GM19351 (cell line): Measurements from ENCODE around the gene FNDC3B.

ENCODE experiments used
- ATAC-seq: cut with Tn5 transposase; IDR thresholded peaks from one replicate; pipeline ENCODE4 v1.9.1; 2021; ENCODE audit warnings: mild to moderate bottlenecking, moderate library complexity; ENCODE audit not compliant: unreplicated experiment

Gene FNDC3B

DNA sequence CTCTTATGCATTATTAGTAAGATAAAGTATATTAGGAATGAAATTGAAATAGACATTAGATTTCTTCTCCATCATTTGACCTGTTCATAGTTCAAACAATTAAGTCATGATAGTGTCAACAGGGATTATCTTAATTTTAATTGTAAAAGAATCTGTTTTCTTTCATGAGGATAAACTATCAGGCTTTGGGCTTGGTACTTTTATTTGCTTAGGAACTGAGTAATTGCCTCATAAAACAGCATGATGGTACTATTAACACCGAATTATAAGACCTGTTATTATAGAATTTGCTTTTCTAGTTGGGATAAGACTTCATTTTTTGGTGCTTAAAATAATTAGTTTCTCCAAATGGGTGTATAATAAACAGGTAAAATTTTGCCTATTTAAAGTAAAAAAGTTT, 71.8 kb downstream of the FNDC3B start:
- no peak for ATAC-seq

DNA sequence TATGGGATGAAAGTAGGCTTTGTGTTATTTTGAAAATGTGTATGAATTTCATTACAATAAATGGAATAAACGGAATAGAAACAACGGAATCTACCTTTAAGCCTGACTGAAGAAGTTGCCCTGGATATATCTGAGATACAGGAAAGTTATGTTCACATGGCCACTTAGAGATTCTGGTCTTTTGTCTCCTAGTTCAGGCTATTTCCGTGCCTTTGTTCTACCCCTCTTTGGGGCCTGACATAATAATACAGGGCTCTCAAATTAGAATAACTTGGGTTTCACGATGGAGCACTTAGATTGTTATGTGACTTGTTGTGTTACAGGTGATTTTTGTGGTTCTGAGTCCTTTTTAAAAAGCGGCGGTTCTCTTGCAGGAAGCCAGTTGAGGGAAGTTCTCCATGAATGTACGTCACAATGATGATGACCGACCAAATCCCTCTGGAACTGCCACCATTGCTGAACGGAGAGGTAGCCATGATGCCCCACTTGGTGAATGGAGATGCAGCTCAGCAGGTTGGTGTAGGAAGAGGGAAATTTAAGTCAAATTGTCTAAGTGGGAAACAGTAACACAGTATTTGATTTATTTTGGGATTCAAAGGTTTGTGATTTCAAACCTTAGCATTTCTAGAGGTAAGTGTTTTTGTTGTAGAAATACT, 72.8 kb downstream of the FNDC3B start:
- no peak for ATAC-seq

DNA sequence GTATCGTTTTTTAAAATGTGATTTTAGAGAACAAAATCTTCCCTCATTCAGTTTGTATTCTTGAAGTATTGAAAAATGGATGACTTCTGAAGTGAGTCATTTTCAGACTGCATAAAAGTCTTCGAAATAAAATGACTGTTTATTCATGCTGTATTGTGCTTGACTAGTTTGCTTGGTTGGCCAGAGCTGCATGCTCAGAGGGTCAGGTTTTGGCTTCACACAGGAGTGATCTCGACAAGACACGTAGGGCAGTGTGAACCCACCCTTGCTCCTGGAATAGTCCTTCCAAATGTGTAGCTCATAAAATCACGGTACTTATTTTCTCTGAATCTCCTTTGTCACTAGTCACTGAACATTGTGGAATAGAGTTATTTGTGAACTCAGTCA, 73.3 kb downstream of the FNDC3B start:
- ATAC-seq: no peak

DNA sequence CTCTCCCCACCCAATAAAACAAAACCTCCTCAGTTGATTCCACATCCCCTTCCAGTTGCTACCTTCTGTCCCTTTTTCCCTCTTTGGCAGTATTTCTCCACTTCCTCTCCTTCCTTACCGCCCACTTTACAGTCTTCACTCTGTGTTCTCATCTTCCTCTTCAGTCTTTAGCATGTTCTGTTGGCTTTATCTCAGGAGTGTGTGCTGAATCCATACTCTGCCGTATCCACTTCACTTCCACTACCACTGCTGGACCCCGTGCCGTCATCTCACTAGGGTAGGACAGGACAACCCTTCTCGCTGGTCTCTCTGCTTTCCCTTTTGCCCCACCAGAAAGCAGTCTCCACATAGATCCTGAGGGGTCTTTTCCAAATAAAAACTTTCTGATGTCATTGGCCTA, 74.3 kb downstream of the FNDC3B start:
- ATAC-seq: no peak

DNA sequence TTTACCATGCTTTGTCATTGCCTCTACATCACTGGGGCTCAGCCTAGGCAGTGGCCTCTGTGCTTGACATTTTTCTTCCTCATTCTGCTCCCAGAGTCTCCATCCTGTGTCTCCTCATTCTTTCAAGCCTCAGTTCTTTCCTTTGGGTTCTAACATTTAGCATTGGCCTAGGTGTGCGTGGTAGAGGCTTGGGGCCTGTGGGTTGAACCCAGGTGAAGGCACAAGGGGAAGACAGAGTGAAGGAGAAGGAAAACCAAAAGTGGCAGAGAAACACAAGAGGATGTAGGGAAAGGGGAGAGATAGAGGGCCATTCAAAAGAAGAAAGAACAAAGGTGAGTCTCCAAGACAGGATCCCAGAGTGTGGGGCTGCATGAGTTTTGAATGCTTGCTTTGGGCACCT, 75.7 kb downstream of the FNDC3B start:
- no peak for ATAC-seq

DNA sequence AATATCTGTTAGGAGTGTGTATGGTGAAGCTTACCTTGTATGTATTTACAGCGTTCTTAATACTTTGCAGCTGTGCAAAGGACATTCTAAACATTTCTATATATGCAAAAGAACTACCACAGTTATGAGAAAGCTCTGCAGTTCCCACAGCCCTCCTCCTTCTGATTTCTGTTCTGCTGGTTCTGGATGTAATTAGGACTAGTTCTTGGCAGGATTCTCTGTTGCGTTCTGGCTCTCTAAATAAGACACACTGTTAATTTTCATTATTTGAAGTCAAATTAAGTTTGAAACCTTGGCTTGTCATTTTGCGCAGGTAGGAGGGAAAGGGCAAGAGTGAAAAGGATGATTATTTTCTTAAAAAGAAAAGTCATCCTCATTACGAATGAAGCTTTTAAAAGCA, 76.4 kb downstream of the FNDC3B start:
- ATAC-seq: no peak

DNA sequence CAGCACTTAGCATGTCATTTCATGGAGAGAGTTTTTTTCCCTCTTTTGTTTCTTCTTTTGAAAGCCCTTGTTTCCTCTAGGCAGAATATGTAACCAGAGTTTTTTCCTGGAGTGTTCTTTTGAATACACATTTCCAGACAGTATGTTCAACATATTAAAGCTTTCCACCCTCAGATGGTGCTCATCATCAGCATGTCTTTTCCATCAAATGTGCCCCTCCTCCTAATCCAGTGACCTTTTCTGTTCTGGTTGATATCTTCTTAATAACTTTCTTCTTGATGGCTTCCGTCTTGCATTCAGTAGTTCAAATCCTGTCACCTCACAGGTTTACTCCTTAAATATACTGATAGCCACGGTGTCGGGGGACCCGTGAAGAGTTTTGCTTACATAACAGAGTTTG, 78.6 kb downstream of the FNDC3B start:
- no peak for ATAC-seq

DNA sequence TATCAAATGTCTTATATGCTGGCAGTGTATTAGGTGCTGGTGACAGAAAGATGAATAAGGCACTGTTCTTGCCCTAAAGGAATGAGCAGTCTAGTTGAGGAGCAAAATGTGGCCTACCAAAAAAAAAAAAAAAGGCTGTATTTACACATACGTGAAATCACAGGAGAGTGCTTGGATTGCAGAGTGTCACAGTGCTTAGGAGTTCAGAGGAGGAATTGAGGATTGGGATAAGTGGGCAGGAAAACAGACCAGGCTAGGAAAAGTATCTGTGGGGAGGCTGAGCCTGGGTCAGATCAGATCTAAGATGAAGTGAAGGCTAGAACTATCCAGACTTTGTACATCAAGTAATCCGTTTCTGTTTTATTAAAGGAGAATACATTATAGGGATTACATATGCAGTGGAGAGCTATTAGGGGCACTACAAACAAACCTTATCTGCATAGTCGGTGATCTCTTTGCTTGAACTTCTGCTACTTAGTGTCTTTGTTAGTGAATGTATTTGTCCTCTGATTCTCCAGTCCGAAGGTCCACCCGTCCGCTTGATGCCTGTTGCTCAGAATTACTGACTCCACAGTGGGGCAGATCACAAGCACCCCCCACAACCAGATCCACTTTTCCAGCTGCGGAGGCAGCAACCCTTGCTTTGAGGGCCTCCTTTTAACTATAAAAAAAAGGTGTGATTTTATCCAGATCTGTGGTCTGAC, 80.0 kb downstream of the FNDC3B start:
- no peak for ATAC-seq

DNA sequence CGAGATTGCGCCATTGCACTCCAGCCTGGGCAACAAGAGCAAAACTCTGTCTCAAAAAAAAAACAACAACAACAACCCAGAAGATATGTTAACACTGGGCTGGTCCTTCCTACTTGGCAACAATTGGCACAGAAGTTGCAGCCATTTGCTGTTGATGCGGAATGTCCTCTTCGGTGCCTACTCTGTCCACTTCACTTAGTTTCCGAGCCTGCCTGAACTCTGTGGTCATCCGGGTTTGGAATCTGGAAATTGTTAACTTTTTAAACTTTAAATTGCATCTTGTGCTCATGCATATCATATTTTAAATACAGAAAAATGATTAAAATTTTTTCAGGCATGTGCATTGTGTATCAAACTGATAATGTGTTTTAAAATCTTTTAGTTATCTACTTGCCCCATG, 81.5 kb downstream of the FNDC3B start:
- ATAC-seq: no peak

DNA sequence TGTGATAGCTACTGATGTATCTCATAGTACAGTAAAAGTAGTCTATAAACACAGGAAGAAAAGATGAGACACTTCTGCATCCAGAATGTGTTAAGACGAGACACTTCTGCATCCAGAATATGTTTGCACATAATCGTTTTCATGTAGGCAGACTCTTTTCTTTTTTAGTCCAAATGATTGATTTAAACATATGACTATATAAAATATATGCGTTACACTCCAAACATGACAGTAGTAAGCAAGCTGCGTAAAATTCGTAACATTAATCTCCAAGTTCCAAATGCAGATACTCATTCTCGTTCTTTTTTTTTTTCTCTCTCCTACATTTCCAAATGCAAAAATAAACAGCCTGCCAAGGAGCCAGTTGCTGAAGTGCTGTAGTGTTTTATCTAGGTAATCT, 82.6 kb downstream of the FNDC3B start:
- ATAC-seq: no peak

DNA sequence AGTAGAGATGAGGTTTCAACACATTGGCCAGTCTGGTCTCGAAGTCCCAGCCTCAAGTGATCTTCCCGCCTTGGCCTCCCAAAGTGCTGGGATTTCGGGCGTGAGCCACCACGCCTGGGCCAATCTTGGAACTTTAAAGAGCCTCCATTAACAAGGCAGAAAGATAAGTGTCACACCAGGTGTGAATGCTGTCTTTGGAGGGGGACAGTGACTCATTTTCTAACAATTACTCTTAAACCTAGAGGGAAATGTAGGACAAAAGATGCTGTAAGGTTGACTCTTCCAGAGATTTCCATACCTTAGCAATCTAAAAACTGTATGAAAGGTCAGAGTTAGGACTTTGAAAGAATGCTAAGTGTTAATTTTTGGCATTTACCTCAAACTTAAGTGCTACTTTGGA, 84.9 kb downstream of the FNDC3B start:
- no peak for ATAC-seq

DNA sequence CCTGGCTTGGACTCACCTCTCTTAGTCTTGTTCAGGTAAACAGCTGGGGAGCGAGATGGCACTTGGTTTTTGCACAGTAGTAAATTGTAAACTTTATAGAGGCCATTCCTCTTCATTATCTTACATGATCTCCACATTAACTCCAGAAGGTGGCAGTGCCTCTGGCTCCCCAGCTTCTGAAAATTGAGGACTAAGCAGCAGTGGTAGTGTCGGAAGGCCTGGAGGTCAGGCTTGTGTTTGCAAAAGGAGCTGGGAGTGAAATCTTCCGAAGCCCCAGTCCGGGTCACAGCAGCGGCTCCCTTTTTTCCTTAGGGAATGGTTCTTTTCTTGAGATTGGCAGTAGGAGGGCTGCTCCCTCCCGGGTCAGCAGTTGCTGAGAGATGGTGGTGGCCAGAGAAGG, 85.7 kb downstream of the FNDC3B start:
- ATAC-seq: no peak

DNA sequence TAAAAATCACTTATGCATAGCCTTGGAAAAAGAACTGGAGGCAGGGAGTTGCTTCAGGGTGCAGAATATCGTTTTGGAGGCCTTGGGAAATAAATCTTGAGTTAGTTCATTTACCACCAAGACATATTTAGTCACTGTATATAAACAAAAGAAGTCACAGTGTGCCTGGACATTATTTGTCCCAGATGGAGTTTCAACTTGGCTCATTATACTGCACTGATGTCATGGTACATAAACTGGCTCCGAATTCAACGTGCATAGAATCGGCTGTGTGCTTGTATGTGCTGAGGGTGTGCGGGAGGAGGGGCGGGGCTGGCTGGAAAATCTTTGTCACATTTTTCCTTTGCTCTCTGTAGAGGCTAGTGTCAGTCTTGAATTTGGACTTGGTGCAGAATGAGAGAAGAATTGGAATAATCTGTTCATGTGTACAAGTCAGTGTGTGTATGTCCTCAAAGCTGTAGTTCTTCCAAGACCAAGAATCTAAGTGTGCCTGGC, 86.6 kb downstream of the FNDC3B start:
- ATAC-seq: no peak

DNA sequence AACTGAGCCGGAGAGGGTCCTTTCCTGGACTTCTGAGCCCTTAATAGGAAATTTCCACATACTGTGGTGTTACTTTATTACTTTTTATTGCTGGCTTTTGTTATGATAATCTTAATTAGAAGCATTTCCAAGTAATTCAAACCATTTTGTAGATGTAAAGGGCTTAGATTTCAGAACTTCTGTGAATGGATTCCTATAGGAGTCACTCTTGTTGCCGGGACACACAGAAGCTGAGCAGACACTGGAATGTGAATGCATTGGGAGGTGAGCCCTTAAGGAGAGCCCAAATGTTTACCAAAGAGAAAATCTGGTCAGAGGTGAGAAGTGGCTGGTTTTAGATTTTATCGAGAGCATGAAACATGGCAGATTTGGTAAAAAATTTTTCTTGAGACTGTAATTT, 87.4 kb downstream of the FNDC3B start:
- ATAC-seq: no peak

DNA sequence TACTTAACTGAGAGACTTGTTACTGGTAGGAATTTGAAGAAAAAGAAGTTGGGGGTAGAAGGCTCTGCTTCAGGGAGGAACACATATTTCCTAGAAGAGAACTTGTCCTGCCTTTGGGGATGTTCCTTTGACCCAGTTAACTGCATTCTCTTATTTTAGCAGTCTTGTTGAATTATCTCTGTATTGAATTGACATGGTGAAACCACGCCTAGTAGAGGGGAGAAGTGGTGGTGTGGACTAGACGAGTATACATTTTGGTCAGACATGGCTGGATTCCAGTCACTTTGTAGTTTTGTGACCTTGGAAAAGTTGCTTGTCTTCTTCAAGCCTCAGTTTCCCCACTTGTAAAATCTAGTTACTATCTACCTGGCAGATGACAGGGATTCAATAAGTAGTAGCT, 87.8 kb downstream of the FNDC3B start:
- no peak for ATAC-seq

DNA sequence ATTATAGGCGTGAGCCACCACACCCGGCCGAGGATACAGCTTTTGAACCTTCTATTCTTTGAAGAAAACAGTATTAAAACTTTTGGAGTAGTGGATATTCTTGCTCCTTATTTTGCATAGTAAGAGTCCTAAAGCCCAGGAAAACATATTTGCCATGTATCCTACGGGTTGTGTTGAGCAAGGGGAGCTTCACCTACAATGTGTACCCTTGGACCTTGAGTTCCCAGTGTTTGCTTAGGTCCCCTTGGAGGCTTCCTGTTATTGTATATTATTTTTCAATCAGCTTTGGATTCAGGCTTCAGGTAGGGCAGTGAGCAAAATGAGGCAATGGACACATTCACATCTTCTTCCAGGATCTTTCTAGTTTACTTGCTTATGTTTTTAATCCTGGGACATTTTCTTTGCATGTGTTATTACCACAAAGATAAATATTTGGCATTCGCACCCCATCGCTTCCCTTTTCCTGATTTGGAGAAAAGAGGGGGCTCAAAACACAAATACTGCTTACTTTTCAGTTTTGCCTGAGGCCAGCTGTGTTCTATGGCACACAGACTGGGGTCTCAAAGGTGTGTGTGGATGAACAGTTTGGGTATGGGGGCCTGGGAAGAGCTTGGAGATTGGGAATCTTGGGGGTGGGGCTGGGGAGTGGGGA, 88.7 kb downstream of the FNDC3B start:
- ATAC-seq: no peak

DNA sequence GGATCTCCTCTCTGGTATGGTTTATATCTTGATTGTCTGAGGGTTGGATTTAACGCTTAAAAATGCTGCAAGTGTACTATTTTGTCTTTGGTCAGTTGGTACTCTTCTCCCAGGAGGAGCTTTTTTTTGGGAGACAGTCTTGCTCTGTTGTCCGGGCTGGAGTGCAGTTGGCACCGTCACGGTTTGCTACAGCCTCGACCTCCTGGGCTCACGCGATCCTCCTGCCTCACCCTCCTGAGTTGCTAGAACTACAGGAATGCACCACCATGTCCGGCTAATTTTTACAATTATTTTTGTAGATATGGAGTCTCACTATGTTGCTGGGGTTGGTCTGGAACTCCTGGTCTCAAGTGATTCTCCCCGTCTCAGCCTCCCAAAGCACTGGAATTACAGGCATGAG, 89.5 kb downstream of the FNDC3B start:
- no peak for ATAC-seq

DNA sequence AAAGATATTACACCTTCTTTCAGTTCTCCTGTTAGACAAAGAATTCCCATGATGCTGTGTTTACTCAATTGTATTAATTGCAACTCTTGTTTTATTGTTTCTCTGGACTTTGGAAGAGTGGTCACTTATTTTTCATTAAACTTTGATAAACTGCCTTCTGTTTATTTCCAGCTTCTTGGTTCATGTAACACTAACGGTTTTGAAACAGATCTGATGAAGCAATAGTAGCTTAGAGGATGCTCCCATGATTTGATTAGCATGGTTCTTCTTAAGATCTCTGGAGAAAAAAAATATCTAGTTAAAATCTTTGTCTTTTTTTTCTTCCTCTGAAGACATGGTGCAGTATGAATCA, 90.1 kb downstream of the FNDC3B start:
- no peak for ATAC-seq

DNA sequence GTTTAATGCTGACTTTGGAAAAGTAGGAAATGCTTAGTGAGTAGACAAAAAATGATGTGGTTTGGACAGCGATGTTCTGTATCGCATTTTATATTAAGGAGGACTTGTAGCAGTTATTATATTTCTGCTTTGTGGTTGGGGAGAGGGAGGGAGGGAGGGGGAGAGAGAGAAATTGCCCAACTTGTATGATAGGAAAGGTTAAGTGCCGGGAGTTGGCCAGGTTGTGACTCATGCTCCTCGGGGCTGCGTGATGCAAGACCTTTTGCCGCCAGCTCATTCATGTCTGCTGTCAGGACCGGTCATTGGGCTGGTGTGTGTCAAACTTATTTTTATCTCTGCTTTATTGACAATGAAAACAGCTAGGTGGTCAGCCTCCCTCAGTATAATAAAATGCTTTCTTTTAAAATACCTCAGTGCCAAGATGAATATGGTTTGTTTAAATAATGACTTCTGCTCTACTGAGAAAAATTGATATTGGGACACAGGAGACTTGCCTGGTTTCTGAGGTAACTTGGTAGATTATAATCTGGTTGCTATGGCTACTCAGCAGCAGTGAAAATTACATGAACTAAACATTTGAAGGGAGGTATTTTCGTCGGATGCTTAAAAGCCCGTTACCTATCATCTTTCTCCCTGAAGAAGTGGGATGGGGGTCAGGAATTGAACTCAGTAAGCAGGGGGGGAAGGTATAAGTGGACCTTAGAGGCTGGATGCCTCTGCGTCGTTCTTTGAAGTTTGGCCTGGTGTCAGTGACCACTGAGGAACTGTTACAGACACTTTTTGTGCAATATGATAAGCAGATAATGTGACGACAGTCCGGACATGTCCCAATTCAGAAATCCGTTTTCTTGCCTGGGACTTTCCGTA, 90.7 kb downstream of the FNDC3B start:
- no peak for ATAC-seq

DNA sequence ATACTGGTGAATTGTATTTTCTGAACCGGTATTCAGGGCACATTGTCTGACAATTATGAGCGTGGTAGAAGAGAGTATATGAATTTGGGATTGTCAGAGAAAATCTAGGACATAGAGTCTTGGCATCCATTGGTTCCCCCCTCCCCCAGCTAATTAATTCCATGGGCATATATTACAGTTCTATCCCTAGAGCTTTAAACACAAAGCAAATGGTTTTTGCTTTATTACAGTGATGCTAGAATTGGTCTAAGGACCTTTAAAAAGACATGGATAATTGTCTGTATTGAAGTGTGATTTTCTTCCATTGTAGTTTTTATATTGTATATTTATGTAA, 91.3 kb downstream of the FNDC3B start:
- ATAC-seq: no peak

DNA sequence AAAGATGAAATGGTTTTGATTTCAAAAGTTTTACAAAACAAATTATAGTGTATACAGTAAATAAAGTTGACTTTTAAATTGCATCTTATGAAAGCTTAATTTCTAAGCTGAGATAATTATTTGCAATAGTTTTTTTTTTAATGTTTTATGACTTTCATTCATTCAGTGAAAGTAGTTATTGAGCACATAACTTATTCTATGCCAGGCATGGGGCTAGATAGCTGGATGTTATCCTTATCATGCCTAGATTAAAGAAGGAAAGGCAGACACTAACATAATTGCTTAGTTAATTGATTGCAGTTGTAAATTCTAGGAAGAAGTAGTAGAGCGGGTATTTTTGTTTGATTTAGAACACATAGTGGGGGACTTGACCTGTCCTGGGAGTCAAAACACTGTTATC, 92.4 kb downstream of the FNDC3B start:
- no peak for ATAC-seq

DNA sequence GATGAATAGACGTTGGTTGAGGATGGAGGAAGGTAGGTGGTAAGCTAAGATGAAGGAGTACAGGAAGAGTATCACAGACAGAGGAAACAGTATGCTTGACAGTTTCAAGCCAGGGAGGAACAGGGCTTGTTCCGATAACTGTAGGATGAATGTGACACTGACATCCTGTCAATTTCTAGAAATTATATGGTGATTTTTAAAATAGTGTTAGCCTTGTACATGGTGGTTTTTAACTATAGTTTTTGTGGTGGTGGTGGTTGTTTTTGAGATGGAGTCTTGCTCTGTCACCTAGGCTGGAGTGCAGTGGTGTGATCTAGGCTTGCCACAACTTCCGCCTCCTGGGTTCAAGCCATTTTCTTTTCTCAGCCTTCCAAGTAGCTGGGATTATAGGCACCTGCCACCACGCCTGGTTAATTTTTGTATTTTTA, 92.8 kb downstream of the FNDC3B start:
- no peak for ATAC-seq
